OCI-LY3 (cell line): ENCODE results near the gene KCMF1.

Source experiments
- H2AFZ ChIP-seq: fragments of 200-600, 300-600 bp; shearing (Covaris generic); 2 replicates; pipeline ENCODE4 v1.6.0; 2014; ENCODE audit warnings: antibody characterized with exemption, low read depth, low read length
- H3K27ac ChIP-seq: fragments of 200-600, 300-600 bp; sonication (generic); 2 replicates; pipeline ENCODE4 v1.5.1; 2014; ENCODE audit warnings: mild to moderate bottlenecking, low read length, moderate library complexity, mixed read lengths
- H3K27me3 ChIP-seq: fragments of 200-600, 300-600 bp; sonication (generic); 2 replicates; pipeline ENCODE4 v1.6.1; 2014; ENCODE audit warnings: low read depth, low read length, mixed read lengths
- H3K36me3 ChIP-seq: fragments of 200-600, 300-600 bp; sonication (generic); replicated peaks from 2 replicates; pipeline ENCODE3; 2014; ENCODE audit warnings: low read depth, low read length, mixed read lengths
- H3K4me1 ChIP-seq: fragments of 300-600, 200-600 bp; sonication (generic); 2 replicates; pipeline ENCODE4 v1.6.1; 2014; ENCODE audit warnings: low read length, mixed read lengths
- H3K4me2 ChIP-seq: fragments of 200-600, 300-600 bp; sonication (generic); 2 replicates; pipeline ENCODE4 v1.6.1; 2014; ENCODE audit warnings: low read length, mixed read lengths
- H3K4me3 ChIP-seq: fragments of 300-600, 200-600 bp; sonication (generic); 2 replicates; pipeline ENCODE4 v1.5.1; 2014; ENCODE audit warnings: antibody characterized with exemption, mild to moderate bottlenecking, low read length, moderate library complexity
- H3K79me2 ChIP-seq: fragments of 300-600, 200-600 bp; shearing (Covaris generic); 2 replicates; pipeline ENCODE4 v1.6.1; 2014; ENCODE audit warnings: mild to moderate bottlenecking, low read length, mixed read lengths
- H3K9ac ChIP-seq: fragments of 300-600, 200-600 bp; shearing (Covaris generic); 2 replicates; pipeline ENCODE4 v1.6.0; 2014; ENCODE audit warnings: mild to moderate bottlenecking, low read length, moderate library complexity
- H3K9me3 ChIP-seq: fragments of 200-600, 300-600 bp; shearing (Covaris generic); 2 replicates; pipeline ENCODE4 v1.6.1; 2014; ENCODE audit warnings: low read length, mixed read lengths; ENCODE audit not compliant: insufficient read depth
- H4K20me1 ChIP-seq: fragments of 200-600, 300-600 bp; sonication (generic); 2 replicates; pipeline ENCODE4 v1.6.1; 2016; ENCODE audit warnings: low read length, mixed read lengths; ENCODE audit not compliant: insufficient read depth
- EZH2phosphoT487 ChIP-seq: fragments of 200-600 bp; shearing (Covaris generic); IDR thresholded peaks from 2 replicates; pipeline ENCODE4 v1.6.1; 2018; ENCODE audit warnings: antibody characterized with exemption, mixed run types, low read depth
- TF ChIP-seq, protein P1 (sequence below): fragments of 200-600, 300-600 bp; sonication (generic); IDR thresholded peaks from 2 replicates; pipeline ENCODE4 v1.5.1; 2014; ENCODE audit warnings: antibody characterized with exemption, low read length, low read depth

KCMF1 gene

DNA sequence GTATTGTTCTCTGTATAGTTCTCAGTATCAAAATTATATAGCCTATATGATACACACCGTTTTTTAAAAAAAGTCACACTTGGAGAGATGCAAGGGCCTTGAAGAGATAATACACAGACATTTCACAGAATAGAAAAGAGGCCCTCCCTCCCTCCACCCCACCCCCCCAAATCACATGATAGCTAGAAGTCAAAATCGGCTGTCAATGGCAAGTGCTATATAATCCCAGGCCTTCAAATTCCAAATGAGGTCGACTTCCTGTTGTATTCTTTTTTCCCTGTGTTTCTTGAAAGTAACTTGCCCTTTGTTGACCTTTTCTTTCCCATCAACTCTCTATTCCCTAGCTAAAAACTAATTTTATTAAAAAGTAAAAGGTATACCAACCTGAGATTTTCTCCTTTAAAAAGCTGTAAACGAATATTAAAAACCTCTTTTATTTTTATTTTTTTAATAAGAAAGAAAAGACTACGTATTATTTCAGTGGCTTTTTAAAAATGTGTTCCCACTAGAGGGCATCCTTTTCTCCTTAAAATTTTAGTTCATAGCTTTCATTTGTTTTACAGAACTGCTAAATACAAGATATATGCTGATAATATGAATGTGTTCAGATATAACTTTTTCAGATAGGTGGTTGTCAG lies 46.6 kb downstream of the KCMF1 start:
- Histone ChIP-seq H3K9me3 (no peaks in the 10 kb centered on the region), H3K4me2 (no peak overlapping the region), H3K4me3 (no peak overlapping the region), H2AFZ (no peak overlapping the region), H3K36me3 (peaks cover 2% of the 10 kb centered on the region), H3K27me3 (no peaks in the 10 kb centered on the region), H4K20me1 (peaks cover 68% of the 10 kb centered on the region), H3K4me1 (peaks cover 15% of the 10 kb centered on the region), H3K79me2 (peaks cover 97% of the 10 kb centered on the region), H3K9ac (no peak overlapping the region), H3K27ac (no peak overlapping the region)
- TF ChIP-seq, protein P1, sequence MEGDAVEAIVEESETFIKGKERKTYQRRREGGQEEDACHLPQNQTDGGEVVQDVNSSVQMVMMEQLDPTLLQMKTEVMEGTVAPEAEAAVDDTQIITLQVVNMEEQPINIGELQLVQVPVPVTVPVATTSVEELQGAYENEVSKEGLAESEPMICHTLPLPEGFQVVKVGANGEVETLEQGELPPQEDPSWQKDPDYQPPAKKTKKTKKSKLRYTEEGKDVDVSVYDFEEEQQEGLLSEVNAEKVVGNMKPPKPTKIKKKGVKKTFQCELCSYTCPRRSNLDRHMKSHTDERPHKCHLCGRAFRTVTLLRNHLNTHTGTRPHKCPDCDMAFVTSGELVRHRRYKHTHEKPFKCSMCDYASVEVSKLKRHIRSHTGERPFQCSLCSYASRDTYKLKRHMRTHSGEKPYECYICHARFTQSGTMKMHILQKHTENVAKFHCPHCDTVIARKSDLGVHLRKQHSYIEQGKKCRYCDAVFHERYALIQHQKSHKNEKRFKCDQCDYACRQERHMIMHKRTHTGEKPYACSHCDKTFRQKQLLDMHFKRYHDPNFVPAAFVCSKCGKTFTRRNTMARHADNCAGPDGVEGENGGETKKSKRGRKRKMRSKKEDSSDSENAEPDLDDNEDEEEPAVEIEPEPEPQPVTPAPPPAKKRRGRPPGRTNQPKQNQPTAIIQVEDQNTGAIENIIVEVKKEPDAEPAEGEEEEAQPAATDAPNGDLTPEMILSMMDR, result peak; percentile 53; the same call in 1 of the 2 replicates
- no peak for TF ChIP-seq EZH2phosphoT487

DNA sequence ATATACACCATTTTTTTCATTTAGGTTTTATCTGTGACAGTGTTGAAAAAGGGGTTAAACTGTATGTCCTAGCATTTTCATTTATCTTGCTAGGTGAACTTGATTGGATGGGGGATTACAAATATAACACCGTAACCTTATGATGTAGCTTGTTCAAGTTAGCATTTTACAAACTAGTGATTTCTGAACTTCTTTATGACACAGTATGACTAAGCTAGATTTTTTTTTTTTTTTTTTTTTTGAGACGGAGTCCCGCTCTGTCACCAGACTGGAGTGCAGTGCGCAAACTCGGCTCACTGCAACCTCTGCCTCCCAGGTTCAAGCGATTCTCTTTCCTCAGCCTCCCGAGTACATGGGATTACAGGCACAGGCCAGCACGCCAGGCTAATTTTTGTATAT lies 47.1 kb downstream of the KCMF1 start:
- peaks cover 2% of the 10 kb centered on the region for H3K36me3 ChIP-seq
- H3K27ac ChIP-seq, result no peak overlapping the region
- H3K4me1 ChIP-seq, result peaks cover 11% of the 10 kb centered on the region
- H3K27me3 ChIP-seq, result no peaks in the 10 kb centered on the region
- H2AFZ ChIP-seq, result no peak overlapping the region
- no peaks in the 10 kb centered on the region for H3K9me3 ChIP-seq
- H3K79me2 ChIP-seq, result peaks cover 97% of the 10 kb centered on the region
- no peak overlapping the region for H3K4me2 ChIP-seq
- peaks cover 64% of the 10 kb centered on the region for H4K20me1 ChIP-seq
- no peak overlapping the region for H3K4me3 ChIP-seq
- H3K9ac ChIP-seq, result no peak overlapping the region
- TF ChIP-seq EZH2phosphoT487, result no peak
- TF ChIP-seq, protein P1, result no peak

DNA sequence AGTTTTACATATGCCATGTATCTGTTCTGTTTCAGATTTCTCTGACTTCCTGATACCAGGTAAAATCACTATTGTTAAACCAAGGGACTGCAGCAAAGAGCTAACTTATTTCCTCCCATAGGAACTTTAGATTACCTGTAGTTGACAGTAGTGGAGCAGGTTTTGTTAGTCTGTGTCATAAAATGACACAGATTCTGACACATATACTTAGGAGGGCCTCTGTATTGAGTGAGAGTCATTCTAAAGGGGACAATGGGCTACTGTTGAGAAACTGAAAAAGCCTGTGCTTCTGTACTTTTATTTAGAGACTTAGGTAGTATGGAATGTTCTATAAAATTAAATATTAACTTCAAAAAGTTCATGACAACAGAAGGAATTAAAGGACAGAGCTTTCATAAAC lies 48.2 kb downstream of the KCMF1 start:
- Histone ChIP-seq H3K4me2 (no peak overlapping the region), H3K9ac (no peak overlapping the region)

DNA sequence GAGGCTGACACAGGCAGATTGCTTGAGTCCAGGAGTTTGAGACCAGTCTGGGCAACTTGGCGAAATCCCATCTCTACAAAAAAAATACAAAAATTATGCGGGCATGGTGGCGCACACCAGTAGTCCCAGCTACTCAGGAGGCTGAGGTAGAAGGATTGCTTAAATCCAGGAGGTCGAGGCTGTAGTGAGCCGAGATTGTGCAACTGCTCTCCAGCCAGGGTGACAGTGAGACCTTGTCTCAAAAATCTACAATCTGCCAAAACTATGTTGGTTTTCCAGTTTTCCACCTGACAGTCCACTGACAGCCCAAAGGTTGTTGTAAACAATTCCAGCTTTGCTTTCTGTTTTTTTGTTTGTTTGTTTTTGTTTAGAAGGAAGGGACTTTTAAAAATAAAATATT lies 51.3 kb downstream of the KCMF1 start:
- Histone ChIP-seq H3K9ac (no peak overlapping the region), H3K79me2 (peaks cover 97% of the 10 kb centered on the region), H3K4me1 (peaks cover 13% of the 10 kb centered on the region), H3K4me2 (no peak overlapping the region), H3K4me3 (no peak overlapping the region), H3K9me3 (no peaks in the 10 kb centered on the region), H3K27ac (no peak overlapping the region), H4K20me1 (peaks cover 55% of the 10 kb centered on the region), H3K36me3 (peaks cover 2% of the 10 kb centered on the region), H3K27me3 (no peaks in the 10 kb centered on the region), H2AFZ (no peak overlapping the region)
- TF ChIP-seq EZH2phosphoT487, result no peak
- TF ChIP-seq, protein P1, result no peak

More for the DNA sequence above, 48.2 kb downstream of the KCMF1 start:
- peaks cover 62% of the 10 kb centered on the region for H4K20me1 ChIP-seq
- H3K9me3 ChIP-seq, result no peaks in the 10 kb centered on the region
- H3K79me2 ChIP-seq, result peaks cover 97% of the 10 kb centered on the region
- peaks cover 2% of the 10 kb centered on the region for H3K36me3 ChIP-seq
- H3K27me3 ChIP-seq, result no peaks in the 10 kb centered on the region
- H3K4me3 ChIP-seq, result no peak overlapping the region
- TF ChIP-seq, protein P1, result no peak
- no peak for TF ChIP-seq EZH2phosphoT487
- peaks cover 11% of the 10 kb centered on the region for H3K4me1 ChIP-seq
- no peak overlapping the region for H2AFZ ChIP-seq
- H3K27ac ChIP-seq, result no peak overlapping the region
